ENCODE measurements around the gene PECR.
"Not testable (repeated sequence)": the region's sequence is repeated elsewhere in the genome, so short reads cannot be mapped to it uniquely, and the experiment has no call there.

Gene PECR

DNA sequence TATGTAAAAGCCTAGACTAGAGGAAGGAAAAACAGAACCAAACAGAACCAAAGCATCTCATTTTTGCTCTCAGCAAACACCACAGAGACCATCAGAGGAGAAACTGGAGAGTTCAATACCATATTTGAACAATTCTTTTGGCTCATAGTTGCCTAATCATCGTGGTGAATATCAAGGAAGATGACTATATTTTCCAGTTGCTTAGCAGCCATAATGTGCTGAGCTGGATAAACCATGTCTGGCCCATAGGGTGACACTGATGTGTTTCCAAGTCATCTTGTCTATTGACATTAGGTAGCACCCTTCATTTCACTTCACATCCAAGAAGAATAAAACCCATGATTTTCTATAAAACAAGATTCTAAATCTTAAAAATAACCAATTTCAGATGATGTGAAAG is 21.6 kb upstream of the PECR start:
- DNase-seq, result no peak

DNA sequence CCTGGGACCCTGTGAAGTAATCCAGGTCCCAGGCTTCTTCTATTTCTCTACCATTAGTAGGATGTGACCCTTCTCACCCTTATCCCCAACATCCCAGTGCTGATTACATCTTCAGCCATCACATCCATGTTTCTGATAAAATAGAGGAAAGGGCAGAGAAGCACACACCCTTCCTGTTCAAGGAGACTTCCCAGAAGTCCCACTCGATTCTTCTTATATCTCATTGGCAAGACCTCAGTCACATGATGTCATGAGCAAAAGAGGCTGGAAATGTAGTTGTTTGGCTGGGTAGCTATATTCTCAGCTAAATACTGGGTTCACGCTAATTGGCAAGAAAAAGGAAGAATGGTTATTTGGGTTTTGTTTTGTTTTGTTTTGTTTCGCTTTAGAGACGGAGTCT is 19.5 kb upstream of the PECR start:
- no peak for DNase-seq

DNA sequence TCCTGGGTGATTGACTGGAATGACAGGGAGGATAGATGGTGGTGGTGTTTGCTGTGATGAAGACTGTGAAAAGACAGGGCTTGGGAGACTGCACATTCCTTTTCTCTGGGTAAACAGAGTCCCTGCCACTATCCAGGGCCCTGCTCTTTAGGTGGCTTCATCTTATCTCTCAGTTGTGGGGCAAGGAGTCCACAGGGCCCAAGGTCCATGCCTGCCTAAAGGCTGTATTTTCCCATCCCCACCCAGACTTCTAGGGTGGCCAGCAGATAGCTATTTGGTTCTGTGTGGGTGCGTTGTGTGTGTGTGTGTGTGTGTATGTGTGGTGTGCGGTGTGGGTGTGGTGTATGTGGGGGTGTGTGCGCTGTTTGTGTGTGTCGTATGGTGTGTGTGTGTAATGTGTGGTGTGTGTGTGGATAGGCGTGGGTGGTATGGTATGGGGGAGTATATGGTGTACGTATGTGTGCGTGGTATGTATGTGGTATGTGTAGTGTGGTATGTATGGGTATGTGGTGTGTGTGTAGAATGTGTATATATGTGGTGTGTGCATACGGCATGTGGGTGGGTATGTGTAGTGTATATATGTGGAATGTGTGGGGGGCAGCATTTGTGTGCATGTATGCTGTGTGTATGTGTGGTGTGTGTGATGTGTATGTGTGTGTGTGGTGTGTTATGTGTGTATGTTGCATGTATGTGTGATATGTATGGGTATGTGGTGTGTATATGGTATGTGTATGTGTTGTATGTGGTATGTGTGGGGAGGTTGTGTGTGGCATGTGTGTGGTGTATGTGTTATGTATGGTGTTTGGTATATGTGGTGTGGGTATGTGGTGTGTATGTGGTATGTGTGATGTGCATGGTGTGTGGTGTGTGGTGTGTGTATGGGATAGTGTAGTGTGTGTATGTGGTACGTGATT is 17.1 kb upstream of the PECR start:
- DNase-seq, result no peak

DNA sequence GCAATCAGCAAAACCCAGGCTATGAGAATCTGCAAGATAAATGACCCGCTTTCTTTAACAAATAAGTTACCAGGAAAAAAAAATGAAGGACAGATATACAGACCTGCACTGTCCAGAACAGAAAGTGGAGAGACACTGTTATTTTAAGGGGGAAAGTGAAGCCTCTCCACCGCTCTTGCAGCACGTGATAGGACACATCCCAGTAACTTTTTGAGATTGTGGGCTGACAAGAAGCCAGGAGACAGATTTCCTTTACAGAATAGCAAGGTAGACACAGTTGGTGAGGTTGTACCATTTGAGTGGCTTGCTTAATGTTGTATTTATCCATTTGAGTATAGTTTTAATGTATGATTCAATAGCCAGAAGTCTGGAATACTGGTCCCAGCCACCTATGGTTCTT is 13.1 kb upstream of the PECR start:
- DNase-seq, result no peak

DNA sequence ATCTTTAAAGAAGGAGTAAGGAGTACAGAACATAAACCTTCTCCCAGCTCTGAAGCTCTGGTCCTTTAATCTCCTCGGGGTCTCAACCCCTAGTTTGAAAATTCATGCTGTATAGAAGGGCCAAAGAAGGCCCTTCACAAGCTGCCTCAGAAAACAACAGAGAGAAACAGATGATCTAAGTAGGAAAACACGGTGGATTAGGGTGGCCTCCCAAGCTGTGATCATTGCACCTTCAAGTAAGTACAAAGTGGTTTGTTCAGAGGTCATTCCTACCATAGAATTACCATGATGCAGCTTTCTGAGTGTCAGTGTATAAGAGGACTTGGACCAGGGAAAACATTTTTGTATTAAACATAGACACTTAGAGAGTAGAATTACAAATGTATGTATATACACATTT is 11.0 kb upstream of the PECR start:
- no peak for DNase-seq

DNA sequence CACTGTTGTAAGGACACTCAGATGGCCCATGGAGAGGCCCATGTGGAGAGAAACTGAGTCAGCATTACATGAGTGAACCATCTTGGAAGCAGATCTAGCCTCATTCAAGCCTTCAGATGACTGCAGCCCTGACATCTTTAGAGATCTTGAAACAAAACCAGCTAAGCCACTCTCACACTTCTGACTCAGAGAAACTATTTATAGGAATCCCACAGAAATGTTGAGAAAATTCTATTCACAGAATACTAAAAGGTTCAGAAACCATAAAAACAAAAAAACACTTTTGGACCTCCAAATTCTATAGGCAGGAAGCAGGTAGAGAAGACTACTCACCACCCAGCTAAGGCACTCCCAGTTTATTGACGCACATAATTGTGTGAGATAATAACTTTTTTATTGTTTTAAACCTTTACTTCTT is 8.8 kb upstream of the PECR start:
- no peak for DNase-seq

DNA sequence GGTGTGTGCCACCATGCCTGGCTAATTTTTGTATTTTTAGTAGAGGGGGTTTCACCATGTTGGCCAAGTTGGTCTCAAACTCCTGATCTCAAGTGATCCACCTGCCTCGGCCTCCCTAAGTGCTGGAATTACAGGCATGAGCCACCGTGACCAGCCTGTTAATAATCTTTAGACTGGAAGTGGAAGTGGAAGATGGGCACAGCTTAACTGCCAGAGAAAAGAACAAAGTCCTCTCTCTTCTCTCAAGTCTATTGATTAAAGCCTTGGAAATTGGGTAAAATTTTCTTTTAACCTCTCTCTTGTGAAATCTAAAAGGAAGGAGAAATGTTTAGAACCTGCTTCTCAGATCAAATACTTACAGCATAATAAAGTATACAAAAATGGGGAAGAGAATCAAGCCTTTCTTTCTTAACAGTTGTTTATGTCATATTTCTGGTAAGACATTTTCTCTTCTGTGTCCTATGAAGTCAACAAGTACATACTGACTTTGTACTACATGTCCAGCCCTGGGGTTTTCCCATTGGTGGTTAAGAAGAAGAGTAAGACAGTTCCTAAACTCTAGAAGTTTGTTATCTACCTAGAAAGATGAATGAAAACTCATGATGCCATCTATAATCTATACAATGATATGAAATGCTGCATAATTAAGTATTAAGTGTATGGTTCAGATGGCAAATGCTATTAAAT is 4.7 kb upstream of the PECR start:
- DNase-seq, result no peak

DNA sequence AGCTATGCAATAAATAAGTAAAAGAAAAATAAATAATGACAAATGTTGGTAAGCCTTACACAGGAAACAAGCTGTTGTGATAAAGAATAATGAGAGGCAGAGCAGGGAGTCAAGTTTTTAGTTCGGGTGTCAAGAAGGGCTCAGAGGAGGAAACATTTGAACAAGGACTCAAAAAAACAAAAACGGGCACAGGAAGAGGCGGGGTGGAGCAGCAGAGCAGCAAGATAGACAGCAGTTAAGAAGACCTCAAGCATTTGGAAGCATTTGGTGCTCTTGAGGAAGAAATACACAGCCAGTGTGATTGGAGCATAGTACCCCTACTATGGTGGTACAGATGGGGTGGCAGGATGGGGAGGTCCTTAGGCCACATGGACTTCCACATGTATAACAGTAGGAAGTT is 2.9 kb upstream of the PECR start:
- no peak for DNase-seq

DNA sequence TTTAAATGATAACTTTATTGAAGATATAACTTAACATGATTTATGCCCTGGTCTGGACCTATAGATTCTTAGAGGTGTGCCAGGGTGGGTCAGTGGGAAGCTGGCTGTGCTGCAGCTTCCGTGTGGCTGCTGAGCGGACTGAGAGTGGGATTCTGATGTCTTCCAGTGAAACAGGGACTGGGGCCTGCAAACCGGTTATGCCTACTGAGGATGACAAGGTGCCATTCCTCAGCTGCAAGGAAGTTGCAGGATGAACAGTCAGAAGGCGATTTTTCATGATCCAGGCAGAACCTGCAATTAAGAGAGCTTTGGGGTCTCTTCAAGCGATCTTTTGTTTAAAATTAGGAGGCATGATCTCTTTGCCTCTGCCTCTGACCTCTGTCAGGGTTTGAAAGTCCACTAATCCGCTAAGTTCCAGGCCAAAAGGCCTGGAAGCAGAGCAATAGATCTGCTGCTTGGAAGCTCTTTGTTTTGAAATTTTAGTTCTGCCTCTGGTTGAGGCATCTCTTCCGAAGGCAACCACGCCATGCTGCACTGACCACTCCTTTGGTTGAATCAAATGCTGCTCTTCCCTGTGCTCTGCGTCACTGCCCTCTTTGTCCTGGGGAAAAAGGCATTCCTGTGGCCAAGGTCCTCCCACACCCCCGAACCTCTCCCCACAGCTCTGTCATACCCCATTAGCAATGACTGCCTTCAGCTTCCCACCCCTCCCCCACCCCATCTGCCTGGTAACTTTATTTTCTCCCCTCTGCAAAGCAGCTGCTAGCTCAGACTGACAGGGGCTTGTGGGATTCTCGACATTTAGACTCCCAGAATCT is 2.1 kb upstream of the PECR start:
- no peak for DNase-seq

DNA sequence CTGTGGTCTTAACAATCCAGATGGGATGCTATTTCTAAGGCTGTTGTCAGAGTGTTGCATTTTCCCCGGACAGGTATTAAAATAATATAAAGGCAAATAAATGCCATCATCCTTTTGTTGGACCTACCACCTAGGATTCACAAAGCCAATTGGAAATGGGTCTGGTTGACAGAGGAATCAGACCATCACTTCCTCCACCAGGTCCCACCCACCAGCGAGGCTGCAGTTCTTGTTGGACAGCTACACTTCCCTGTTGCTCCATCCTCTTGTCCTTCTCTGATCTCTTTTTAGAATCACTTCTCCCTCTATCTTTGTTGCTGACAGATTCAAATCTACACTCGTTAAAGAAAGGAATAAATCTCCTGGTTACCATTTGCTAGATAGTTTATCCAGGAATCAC is 1.2 kb upstream of the PECR start:
- DNase-seq, result no peak

DNA sequence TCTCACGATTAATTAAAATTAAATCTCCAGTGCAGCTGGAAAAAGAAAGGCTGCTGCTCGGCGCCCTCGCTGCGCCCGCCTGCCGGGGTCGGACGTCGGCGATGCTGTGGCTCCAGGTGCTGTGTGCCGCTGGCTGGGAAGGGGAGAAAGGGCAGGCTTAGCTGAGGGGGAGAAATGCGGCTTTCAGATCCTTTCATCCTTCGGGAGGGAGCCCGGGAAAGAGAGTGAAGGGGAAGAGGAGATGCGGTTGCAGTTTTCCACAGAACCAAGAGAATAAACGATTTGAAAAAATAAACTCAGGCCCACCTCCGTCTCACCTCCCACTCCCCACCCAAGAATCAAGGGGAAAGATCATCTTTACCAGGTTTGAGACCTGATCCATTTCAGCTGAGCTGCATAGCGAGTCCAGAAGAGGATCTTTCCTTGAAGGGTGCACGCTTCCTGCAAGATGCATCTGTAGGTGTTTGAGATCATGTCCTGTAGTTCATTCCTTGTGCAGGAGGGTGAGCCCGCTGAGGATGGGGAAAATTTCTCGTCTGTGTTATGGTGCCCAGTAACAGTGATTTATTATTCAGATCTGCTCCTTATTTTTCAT is 605 bp upstream of the PECR start:
- no peak for DNase-seq

DNA sequence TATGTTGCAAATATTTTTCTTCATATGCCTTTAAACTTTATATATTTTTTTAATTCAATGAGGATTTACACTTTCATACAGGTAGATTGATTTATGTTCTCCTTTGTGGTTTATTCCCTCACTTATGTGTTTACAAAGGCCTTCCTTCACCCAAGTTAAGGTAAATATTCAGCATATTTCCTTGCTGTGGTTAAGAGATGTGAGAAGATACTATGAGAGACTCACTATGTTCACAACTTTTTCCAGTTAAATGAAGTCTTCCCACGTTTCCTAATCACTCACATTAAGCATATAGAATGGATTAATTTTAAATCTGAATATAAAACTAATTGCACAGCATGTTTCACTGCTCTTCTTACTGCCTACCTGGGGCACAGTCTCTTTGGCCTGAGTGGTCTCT is 597 bp downstream of the PECR start:
- no peak for DNase-seq

DNA sequence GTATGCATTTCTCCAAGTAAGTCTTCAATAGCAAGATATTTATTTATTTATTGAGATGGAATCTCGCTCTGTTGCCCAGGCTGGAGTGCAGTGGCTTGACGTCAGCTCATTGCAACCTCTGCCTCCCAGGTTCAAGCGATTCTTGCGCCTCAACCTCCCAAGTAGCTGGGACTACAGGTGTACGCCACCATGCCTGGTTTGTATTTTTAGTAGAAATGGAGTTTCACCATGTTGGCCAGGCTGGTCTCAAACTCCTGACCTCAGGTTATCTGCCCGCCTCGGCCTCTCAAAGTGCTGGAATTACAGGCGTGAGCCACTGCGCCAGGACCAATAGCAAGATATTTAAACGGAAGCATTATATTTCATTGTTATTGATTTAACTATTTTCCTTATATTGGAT is 1.6 kb downstream of the PECR start:
- DNase-seq, result not testable (repeated sequence)

DNA sequence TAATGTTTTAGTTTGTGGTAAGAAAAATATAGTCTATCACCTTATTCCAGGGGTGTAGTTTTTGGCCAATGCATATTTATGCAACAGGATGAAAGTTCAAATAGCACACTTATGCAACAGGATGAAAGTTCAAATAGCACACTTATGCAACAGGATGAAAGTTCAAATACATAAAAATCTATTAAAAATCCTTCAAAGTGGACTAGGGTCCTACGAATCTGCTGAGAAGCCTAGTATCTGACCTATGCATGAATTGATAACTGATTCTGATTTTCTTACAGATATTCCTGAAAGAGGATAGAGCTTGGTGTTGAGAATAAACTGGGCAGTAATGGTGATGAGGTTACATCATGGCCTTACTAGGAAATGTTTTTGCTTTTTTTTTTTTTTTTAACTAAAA is 2.8 kb downstream of the PECR start:
- DNase-seq, result no peak

DNA sequence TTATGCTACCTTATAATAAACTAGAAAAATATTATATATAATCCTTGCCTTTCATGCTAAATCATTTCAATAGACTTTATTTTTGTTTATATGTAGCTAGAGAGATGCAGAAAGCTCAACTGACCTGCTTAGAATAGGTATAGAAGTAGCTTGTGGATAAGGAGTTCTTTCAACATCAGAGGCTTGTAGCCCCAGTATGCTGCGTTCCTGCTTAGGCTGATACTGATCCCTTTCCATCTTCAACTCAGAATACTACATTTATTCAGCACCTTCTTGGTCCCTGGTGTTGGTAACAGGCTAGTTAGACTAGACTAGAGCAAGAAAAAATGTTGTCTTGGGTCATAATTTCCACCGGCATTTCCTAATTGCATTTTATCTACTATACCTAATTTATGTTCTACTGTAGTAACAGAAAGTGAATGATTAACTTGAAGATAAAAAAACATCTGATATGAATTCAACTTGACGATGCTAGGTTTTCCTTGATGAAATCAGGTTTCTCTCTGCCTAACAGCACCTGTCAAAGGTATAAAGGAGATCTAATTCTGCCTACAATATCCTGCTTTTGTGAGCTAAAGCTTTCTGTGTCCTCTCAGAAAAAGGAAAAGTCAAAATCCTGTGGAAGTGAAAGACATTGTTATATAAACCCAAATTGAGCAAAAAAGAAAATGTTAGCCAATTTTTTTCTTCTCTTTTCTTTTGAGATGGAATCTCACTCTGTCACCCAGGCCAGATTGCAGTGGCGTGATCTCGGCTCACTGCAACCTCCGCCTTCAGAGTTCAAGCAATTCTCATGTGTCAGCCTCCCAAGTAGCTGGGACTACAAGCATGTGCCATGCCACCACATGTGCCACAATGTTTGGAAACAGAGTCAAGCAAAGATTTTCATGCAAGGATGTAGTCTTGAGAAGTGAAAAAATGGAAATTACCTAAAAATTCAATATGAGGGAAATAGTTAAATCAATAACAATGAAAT is 5.8 kb downstream of the PECR start:
- DNase-seq, result no peak

DNA sequence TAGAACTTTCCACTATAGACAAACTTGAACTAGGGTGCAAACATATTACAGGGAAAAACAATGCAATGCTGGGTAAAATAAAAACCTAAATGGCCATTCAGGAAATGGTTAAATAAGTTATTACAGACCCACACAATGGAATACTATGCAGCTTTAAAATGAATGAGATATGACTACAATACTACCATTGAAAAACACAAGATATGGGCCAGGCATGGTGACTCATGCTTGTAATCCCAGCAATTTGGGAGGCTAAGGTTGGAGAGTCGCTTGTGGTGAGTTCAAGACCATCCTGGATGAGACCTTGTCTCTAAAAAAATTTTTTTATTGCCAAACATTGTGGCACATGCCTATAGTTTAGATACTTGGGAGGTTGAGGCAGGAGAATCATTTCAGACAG is 6.8 kb downstream of the PECR start:
- DNase-seq, result no peak

DNA sequence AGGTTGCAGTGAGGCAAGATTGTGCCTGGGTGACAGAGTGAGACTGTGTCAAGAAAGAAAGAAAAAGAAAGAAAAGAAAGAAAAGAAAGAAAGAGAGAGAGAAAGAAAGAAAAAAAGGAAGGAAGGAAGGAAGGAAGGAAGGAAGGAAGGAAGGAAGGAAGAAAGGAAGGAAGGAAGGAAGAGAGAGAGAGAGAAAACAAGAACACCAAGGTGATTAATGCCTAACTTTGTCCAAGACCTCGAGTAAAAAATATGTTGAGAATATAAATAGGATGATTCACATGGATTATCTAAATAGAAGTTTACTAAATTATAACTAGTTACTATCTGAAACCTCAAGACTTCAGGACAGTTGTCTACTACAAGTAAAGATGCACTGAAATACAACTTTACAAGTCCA is 7.2 kb downstream of the PECR start:
- DNase-seq, result no peak

DNA sequence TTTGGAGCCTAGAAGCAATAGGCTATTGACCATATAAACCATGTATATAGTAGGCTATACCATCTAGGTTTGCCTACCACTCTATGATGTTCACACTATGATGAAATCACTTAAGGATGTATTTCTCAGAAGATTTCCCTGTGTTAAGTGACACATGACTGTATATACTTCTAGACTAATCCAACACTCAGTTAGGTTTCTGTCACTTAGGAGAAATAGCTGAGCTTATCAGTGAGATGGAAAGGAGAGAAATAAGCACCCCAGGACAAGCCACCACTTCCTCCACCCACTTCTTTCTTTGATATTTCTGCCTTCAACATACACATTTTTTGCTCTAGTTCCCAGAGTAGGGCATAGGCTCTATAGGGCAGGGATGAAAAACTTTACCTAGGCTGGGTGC is 7.8 kb downstream of the PECR start:
- DNase-seq, result no peak

DNA sequence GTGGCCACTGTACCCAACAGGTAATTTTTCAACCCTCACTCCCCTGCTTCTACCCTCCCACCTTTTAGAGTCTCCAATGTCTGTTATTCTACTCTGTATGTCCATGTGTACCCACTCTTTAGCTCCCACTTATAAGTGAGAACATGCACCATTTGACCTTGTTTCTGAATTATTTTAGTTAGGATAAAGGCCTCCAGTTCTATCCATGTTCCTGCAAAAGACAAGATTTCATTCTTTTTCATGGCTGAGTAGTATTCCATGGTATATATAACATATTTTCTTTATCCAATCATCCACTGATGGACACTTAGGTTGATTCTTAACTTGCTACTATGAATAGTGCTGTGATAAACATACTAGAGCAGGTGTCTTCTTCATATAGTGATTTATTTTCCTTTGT is 9.1 kb downstream of the PECR start:
- no peak for DNase-seq

DNA sequence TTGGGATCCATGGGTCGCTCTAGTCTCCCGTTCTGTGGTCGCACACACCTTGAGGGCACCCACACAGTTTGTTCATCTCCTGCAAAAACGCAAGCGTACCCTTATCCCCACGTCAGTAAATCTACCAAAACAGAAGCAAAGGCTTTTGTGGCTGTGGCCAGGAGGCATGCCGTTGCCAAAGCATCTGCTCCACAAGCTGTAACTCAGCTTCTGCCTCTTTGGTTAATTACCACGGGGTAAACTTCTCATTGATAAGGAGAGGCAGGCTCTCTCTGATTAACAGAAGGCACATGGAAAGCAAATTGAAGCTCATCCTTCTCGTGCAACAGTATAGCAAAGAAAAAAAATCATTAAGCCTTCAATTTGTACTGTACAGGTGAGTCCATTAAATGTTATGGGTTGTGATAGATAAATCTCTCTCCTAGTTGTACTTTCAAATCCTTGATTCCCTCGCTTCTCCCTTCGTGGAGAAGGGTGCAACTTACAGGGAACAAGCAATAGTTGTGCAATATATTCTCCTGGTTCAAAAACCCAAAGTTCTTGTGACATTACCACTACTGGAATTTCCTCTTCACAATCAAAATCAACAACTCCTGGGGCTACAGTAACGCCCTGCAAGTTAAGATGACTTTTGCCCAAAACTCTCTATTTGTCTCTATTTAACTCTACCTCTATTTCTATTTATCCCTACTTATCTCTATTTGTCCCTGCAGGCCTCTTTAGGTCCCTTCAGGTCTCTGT is 10.3 kb downstream of the PECR start:
- DNase-seq, result no peak

DNA sequence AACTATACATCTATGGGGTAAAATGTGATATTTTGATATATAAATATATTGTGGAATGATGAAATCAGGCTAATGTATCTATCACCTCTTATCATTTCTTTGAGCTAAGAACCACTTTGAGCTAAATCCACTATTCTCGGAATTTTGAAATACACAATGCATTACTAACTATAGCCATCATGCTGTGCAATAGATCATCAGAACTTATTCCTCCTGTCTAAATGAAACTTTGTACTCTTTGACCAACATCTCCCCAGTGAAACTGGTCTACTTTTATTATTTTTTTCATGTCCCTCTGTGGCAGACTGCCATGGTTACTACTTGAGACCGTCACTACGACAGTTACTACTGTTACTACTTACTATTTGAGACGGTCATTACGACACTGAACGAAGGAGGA is 11.4 kb downstream of the PECR start:
- DNase-seq, result no peak

All from stimulated activated CD4-positive, alpha-beta T cell treated with anti-CD3 and anti-CD28 coated beads, Interleukin-12 subunit alpha, Interleukin-12 subunit beta, amount 100 ng/mL, for 4 hours (primary cell).